Esophagus mucosa (tissue), 1 donor: Measurements from ENCODE around the gene GSTM5. TPM values are rescaled to one million over a fixed set of nuclear protein-coding genes. Genes with fewer than 3 reads are reported as not detected.
"Not testable (repeated sequence)": the region's sequence is repeated elsewhere in the genome, so short reads cannot be mapped to it uniquely, and the experiment has no call there.

Source experiments
- ATAC-seq: fragments of 200-7000 bp; cut with Tn5 transposase; one replicate; pipeline ENCODE4 v1.9.1; 2020
- total RNA-seq: library from RNA; stranded (reverse); gene quantifications from one replicate; pipeline ENCODE4 v1.2.4, GENCODE V29; 2023
- donor health status: DM: yes; HTN: yes; CAD: no.

Gene GSTM5
- total RNA-seq, 1 donor from 2014 or later: 0.36 TPM

DNA sequence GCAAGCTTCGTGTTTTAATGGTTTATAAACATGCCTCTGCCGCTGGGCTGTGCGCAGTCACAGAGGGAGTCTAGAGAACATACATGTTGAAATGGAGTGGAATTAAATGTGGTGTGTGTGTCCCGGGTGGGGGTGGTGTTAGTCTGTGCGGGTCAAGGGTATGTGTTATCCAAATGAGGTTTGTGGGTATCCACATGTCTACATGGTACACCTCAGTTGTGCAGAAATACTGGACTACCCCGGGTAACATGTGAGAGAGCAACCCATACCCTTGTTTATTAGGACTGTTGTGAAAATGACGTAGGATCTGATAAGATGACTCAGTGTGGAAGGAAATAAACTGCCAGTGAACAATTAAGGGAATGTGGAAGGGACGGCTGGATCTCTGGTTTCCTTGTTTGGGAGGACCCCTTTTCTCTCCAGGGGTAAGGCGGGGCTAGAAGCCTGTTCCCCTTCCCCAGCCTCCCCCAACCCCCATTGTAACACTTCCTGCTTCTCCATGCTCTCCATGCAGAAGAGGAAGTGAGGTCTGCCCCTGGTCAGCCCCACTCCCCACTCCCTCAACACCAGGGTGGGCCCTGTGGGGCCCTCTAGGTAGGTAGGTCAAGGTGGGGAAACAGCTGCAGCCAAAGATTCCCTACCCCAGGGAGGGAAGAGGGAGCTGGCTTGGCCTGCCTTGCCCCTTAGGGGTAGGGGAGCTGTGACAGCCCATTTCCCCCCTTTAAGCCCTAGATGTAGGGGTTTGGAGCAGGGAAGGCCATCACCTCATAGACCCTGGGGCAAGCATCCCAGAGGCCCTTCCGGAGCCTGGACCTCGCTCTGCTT, 51.0 kb downstream of the GSTM5 start:
- no peak for ATAC-seq

- no peak for ATAC-seq
Observed at GRCh38 chr1:109763646-109764415, 51.8 kb downstream of the GSTM5 start, which contains the start of gene EPS8L3. Gene EPS8L3 (minus strand): TSS chr1:109763923. CDS start chr1:109761749, 2,174 bp downstream.

GRCh38 chr1:109764561-109765482, 52.8 kb downstream of the GSTM5 start:
- no peak for ATAC-seq

- ATAC-seq: no peak
Observed at GRCh38 chr1:109765483-109765815, 53.4 kb downstream of the GSTM5 start.

GRCh38 chr1:109765896-109766615, 54.0 kb downstream of the GSTM5 start:
- no peak for ATAC-seq

DNA sequence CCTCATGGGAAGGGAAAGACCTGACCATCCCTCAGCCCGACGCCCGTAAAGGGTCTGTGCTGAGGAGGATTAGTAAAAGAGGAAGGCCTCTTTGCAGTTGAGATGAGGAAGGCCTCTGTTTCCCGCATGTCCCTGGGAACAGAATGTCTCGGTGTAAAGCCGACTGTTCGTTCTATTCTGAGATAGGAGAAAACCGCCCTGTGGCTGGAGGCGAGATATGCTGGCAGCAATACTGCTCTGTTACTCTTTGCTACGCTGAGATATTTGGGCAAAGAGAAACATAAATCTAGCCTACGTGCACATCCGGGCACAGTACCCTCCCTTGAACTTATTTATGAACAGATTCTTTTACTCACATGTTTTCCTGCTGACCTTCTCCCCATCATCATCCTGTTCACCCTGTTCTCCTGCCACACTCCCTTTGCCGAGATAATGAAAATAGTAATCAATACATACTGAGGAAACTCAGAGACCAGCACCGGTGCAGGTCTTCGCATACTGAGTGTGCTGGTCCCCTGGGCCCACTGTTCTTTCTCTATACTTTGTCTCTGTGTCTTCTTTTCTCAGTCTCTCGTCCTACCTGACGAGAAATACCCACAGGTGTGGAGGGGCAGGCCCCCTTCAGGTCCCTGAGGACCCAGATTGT, 55.1 kb downstream of the GSTM5 start:
- ATAC-seq: not testable (repeated sequence)

Other genes with a start within 250 kb of the GSTM5 start
- gene SYPL2, start 245.7 kb upstream of the GSTM5 start, total RNA-seq: not detected
- gene ATXN7L2, start 228.3 kb upstream of the GSTM5 start, total RNA-seq: 2.7 TPM
- 7.2 TPM for gene CYB561D1, start 218.2 kb upstream of the GSTM5 start, total RNA-seq
- gene AMIGO1, start 202.5 kb upstream of the GSTM5 start, total RNA-seq: 1.2 TPM
- not detected for gene GPR61, start 172.4 kb upstream of the GSTM5 start, total RNA-seq
- 10.5 TPM for gene GNAI3, start 163.6 kb upstream of the GSTM5 start, total RNA-seq
- gene GNAT2, start 92.6 kb upstream of the GSTM5 start, total RNA-seq: not detected
- 16.5 TPM for gene AMPD2, start 92.4 kb upstream of the GSTM5 start, total RNA-seq
- gene GSTM4, start 56.2 kb upstream of the GSTM5 start, total RNA-seq: 27.3 TPM
- gene GSTM2, start 44.2 kb upstream of the GSTM5 start, total RNA-seq: 17.7 TPM
- gene GSTM1, start 24.4 kb upstream of the GSTM5 start, total RNA-seq: not detected
- gene GSTM3, start 28.8 kb downstream of the GSTM5 start, total RNA-seq: 19.4 TPM
- gene EPS8L3, start 51.7 kb downstream of the GSTM5 start, total RNA-seq: not detected
- gene CSF1, start 198.6 kb downstream of the GSTM5 start, total RNA-seq: 4.6 TPM